GM12891 (cell line): ENCODE results near the gene C1QTNF9.

Experiments used
- PAX5 ChIP-seq: IDR thresholded peaks from 2 replicates; pipeline ENCODE4 v1.6.1; 2011; ENCODE audit warnings: low read length, moderate library complexity, mild to moderate bottlenecking; ENCODE audit not compliant: insufficient read depth, severe bottlenecking
- POLR2A ChIP-seq: IDR thresholded peaks from 2 replicates; pipeline ENCODE4 v1.6.1; 2011; ENCODE audit warnings: low read depth, low read length, control low read depth
- POLR2AphosphoS5 ChIP-seq: IDR thresholded peaks from 2 replicates; pipeline ENCODE4 v1.6.1; 2011; ENCODE audit warnings: low read depth, low read length, control low read depth
- POU2F2 ChIP-seq: IDR thresholded peaks from 2 replicates; pipeline ENCODE4 v1.6.1; 2011; ENCODE audit warnings: low read depth, mild to moderate bottlenecking, control low read depth, low read length, moderate library complexity
- SPI1 ChIP-seq: IDR thresholded peaks from 2 replicates; pipeline ENCODE4 v1.6.1; 2011; ENCODE audit warnings: low read depth, low read length, control low read depth
- TAF1 ChIP-seq: IDR thresholded peaks from 2 replicates; pipeline ENCODE4 v1.6.1; 2011; ENCODE audit warnings: low read depth, low read length, control low read depth

- TF ChIP-seq POLR2A, result no peak
- TF ChIP-seq TAF1, result no peak
- no peak for TF ChIP-seq POLR2AphosphoS5
- no peak for TF ChIP-seq PAX5
- TF ChIP-seq SPI1, result no peak
- no peak for TF ChIP-seq POU2F2
Observed at GRCh38 chr13:24286624-24287023, 22.8 kb upstream of the C1QTNF9 start.
